NCI-H2107 treated with DMSO at 0.1 percent for 48 hours (cell line): Measurements from ENCODE around the gene ADGRL3.

Source experiments
- DNase-seq: peaks from one replicate; lab custom pipeline; 2025; ENCODE audit not compliant: unreplicated experiment; lab: John Stamatoyannopoulos, UW

ADGRL3 gene

GRCh38 chr4:61866378-61867030, 666.4 kb downstream of the ADGRL3 start:
- DNase-seq, result no peak

- no peak for DNase-seq
Measured at GRCh38 chr4:61872983-61873382, 672.9 kb downstream of the ADGRL3 start.

DNA sequence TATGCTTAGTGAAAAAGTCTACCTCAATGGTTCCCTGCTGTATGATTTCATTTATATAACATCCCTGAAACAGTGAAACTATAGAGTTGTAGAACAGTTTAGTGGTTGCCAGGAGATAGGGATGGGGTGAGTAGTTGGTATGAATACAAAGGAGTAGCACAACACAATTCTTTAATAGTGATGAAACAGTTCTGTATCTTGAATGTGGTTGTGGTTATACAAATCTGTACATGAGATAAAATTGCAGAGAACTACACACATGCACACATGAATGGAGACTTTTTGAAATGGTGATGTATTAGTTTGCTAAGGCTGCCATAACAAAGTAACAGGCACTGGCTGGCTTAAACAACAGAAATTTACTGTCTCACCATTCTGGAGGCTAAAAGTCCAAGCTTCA, 677.1 kb downstream of the ADGRL3 start:
- DNase-seq, result no peak

DNA sequence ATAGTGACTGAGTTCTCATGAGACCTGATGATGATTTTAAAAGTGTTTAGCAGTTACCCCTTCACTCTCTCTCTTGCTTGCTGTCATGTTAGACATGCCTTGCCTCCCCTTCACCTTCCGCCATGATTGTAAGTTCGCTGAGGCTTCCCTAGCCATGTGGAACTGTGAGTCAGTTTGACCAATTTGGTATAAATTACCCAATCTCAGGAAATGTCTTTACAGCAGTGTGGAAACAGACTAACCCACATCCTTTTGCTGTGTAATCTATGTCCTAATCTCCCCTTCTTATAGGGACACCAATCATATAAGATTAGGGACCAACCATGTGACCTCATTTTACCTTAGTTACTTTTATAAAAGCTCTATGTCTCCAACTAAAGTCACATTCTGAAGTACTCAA, 677.8 kb downstream of the ADGRL3 start:
- DNase-seq, result no peak

DNA sequence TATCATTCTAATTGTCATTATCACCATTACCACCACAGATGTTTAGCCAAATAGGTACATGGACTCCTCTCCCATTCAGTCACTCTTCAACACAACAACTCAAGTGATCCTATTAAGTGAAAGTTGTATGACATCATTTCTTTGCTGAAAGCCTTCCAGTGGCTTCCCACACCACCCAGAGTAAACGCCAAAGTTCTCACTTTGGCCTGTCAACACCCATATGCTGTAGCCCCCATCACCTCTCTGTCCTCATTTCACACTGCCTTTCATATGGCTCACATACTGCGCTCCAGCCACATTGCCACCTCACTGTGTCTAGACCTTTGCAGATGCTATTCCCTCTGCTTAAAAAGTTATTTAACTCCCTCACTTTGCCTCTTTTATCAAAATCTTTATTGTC, 682.3 kb downstream of the ADGRL3 start:
- no peak for DNase-seq

DNA sequence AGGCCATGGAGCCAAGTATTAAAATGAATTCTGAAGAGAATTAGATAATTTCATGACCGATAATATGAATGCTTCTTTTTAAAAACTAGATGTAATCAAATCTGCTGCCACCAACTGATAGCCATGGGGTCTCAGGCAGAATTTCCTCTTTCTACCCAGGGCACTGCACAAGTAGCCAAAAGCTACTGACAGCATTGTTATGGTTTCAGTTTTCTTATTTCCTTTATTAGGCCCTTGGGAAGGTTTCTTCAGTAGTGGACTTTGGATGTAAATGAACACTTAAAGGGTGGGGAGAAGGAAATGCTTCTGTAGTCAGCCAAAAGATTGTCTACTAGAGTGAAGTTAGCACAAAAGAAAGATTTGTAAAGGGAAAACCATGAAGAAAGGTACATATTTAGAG, 686.0 kb downstream of the ADGRL3 start:
- no peak for DNase-seq

- no peak for DNase-seq
Measured at GRCh38 chr4:61889117-61889516, 689.0 kb downstream of the ADGRL3 start.

DNA sequence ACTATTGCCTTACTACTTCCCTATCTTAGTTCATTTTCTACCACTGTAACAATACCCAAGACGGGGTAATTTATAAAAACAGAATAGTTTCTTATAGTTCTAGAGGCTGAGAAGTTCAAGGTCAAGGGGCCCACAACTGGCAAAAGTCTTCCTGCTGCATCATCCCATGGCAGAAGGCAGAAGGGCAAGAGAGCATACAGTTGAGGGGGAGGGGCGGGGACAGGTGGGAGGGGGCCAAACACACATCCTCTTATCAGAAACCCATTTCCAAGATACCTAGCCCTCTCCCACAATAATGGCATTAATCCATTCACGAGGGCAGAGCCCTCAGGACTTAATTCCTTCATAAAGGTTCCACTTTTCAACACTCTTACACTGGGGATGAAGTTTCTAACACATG, 690.2 kb downstream of the ADGRL3 start:
- DNase-seq, result no peak

GRCh38 chr4:61891953-61892352, 691.8 kb downstream of the ADGRL3 start:
- DNase-seq, result no peak

GRCh38 chr4:61896634-61897033, 696.5 kb downstream of the ADGRL3 start:
- no peak for DNase-seq

- no peak for DNase-seq
Measured at GRCh38 chr4:61909031-61909430, 708.9 kb downstream of the ADGRL3 start.

- no peak for DNase-seq
Measured at GRCh38 chr4:61911313-61911756, 711.2 kb downstream of the ADGRL3 start.

DNA sequence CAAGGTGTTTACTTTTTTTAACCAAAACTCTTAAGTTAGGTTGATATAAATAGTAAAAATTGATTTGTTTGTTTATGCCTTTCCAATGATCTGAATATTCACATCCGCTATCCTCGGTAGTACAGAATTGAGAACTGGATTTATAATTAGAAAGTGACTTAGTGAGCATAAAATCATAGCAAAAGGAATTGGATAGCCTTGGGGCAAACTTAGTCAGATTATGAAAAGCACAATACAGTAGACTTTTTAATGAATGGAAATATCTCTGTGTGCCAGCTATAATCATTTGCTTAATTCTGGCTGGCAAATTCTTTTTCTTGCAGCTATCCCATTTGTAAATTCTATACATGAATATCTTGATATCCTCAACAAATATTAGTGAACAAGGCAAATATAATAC, 713.5 kb downstream of the ADGRL3 start:
- DNase-seq, result no peak

- no peak for DNase-seq
Measured at GRCh38 chr4:61915501-61915900, 715.4 kb downstream of the ADGRL3 start.

DNA sequence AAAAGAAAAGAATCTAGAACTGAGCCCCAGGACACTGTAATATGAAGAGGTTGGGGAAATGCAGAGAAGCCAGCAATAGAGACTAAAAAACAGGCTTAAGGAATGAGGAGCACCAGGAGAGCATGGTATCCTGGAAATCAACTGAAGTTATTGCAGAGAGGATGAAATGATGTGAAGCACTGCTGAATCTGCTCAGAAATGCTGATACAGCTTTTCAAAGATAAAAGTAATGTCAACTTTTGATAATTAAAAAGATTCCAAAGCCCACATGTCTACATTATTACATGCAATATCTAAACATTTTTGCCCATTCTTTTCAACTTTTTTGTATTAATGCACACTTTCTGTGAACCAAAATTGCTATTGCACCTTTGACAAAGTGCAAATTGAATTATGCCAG, 718.4 kb downstream of the ADGRL3 start:
- DNase-seq, result no peak

- DNase-seq, result no peak
Measured at GRCh38 chr4:61918987-61919386, 718.9 kb downstream of the ADGRL3 start.

GRCh38 chr4:61919561-61919960, 719.4 kb downstream of the ADGRL3 start:
- DNase-seq, result no peak

GRCh38 chr4:61921920-61922319, 721.8 kb downstream of the ADGRL3 start:
- DNase-seq, result no peak

DNA sequence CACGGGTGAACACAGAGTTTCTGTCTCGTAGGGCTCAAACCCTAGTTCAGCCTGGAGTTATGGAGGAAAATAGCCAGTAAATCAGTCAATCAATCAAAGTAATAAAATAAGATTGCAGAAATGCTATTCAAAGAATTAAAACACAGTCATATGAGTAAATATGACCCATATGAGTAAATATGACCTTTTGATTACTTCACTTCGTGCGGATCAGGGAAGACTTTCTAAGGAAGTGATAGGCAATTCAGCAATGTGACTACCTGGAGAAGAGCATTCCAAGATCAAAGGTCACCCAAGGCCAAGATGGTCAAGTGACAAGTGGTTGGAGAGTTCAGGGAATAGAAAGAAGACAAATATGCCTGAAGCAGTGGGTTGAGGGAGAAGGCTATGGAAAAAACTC, 722.6 kb downstream of the ADGRL3 start:
- DNase-seq, result no peak

DNA sequence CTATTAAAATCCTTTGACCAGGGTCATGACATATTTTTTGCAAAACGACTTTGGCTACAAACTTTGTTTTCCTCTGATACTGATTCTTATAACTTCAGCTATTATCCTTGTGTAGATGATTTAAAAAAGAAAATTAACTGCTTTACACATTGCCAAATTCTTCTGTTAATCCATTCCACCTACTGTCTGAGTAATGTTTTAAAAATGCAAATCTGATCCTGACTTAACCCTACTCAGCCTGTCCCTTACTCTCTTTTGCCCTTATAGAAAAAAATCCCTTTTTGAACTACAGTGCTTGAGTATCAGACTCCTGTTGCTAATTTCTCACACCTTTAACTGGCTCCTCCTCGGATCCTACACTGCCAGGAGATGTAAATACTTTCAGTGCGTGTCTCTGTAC, 723.1 kb downstream of the ADGRL3 start:
- no peak for DNase-seq

- DNase-seq, result no peak
Measured at GRCh38 chr4:61924131-61924530, 724.0 kb downstream of the ADGRL3 start.

GRCh38 chr4:61933527-61933926, 733.4 kb downstream of the ADGRL3 start:
- no peak for DNase-seq

GRCh38 chr4:61934198-61934597, 734.1 kb downstream of the ADGRL3 start:
- DNase-seq, result no peak
